Transverse colon (tissue), 4 donors: ENCODE measurements around the gene CHTF18.

Source experiments
- CTCF ChIP-seq, 5 experiments: fragments of 200-600 bp in 3 of 5; fragments of 450-650 bp in 2 of 5; sonication (generic) in 3 of 5; IDR thresholded peaks; 1 replicate in 2 of 5; 2 replicates in 3 of 5; pipeline ENCODE4 v1.5.1; 2016 to 2017; ENCODE audit warnings: antibody characterized with exemption in 5 of 5, inconsistent platforms in 3 of 5, mild to moderate bottlenecking in 2 of 5, moderate library complexity in 1 of 5
- EP300 ChIP-seq: sonication (generic); formaldehyde crosslinking; IDR thresholded peaks from one replicate; pipeline ENCODE4 v1.6.1; 2017; ENCODE audit warnings: antibody characterized with exemption, low read depth
- POLR2A ChIP-seq: fragments of 450-650 bp; IDR thresholded peaks from one replicate; pipeline ENCODE4 v1.6.1; 2016; ENCODE audit warnings: antibody characterized with exemption, mild to moderate bottlenecking, moderate library complexity
- POLR2AphosphoS5 ChIP-seq, 3 donors: sonication (generic); formaldehyde crosslinking; IDR thresholded peaks; one replicate each; pipeline ENCODE4 v1.6.1; 2016; ENCODE audit warnings: antibody characterized with exemption in 3 of 3

- TF ChIP-seq EP300 (no peak), CTCF (IDR thresholded peaks at IDR 0.05) (no peak), POLR2AphosphoS5 (IDR thresholded peaks at IDR 0.05) (no peak), POLR2A (no peak)
These were observed 27.4 kb downstream of the CHTF18 start for GRCh38 chr16:815861-816260.
